MG63 (cell line): ENCODE results near the gene GJD4. TPM values are rescaled to one million over a fixed set of nuclear protein-coding genes. Genes with fewer than 3 reads are reported as not detected.

Source experiments
- DNase-seq: peaks from one replicate; pipeline ENCODE4 v3.0.0-alpha.2; 2020
- H3K27me3 ChIP-seq: fragments of 250-450 bp; sonication (Bioruptor Pico); 2 replicates; pipeline ENCODE4 v1.5.1; 2020; ENCODE audit warnings: mild to moderate bottlenecking, moderate library complexity
- H3K36me3 ChIP-seq: fragments of 250-450 bp; sonication (Bioruptor Pico); 2 replicates; pipeline ENCODE4 v1.5.1; 2020; ENCODE audit warnings: mild to moderate bottlenecking, moderate library complexity
- H3K4me3 ChIP-seq: fragments of 250-450 bp; sonication (Bioruptor Pico); 2 replicates; pipeline ENCODE4 v1.5.1; 2020; ENCODE audit warnings: mild to moderate bottlenecking, moderate library complexity
- H3K9me3 ChIP-seq: fragments of 250-450 bp; sonication (Bioruptor Pico); 2 replicates; pipeline ENCODE4 v1.5.1; 2020; ENCODE audit warnings: mild to moderate bottlenecking, moderate library complexity
- total RNA-seq: library from RNA; depleted of rRNA; stranded (reverse); fragments of >200 nt; shearing (Covaris generic); gene quantifications from 2 replicates; pipeline ENCODE4 v1.2.3, GENCODE V29; 2014; ENCODE audit warnings: low replicate concordance

GJD4 gene
- total RNA-seq, 1 experiment from 2014 or later: not detected

- Histone ChIP-seq H3K36me3 (no peaks in the 10 kb centered on the region), H3K9me3 (no peaks in the 10 kb centered on the region), H3K27me3 (no peaks in the 10 kb centered on the region), H3K4me3 (no peak overlapping the region)
- DNase-seq: no peak
These were observed 4.9 kb upstream of the GJD4 start for GRCh38 chr10:35600193-35600592.

GRCh38 chr10:35606430-35606829 lies 1.3 kb downstream of the GJD4 start:
- DNase-seq: peak; percentile 37
- Histone ChIP-seq H3K4me3 (no peak overlapping the region), H3K27me3 (no peaks in the 10 kb centered on the region), H3K36me3 (no peaks in the 10 kb centered on the region), H3K9me3 (no peaks in the 10 kb centered on the region)

GRCh38 chr10:35607475-35608327 lies 2.6 kb downstream of the GJD4 start:
- Histone ChIP-seq H3K27me3 (peaks cover 2% of the 10 kb centered on the region; the same call in 1 of the 2 replicates), H3K9me3 (no peaks in the 10 kb centered on the region), H3K4me3 (no peak overlapping the region), H3K36me3 (no peaks in the 10 kb centered on the region)
- no peak for DNase-seq

- DNase-seq: no peak
- no peaks in the 10 kb centered on the region for H3K36me3 ChIP-seq
- no peak overlapping the region for H3K4me3 ChIP-seq
- H3K9me3 ChIP-seq: no peaks in the 10 kb centered on the region
- peaks cover 2% of the 10 kb centered on the region; the same call in 1 of the 2 replicates for H3K27me3 ChIP-seq
These were observed 3.2 kb downstream of the GJD4 start for GRCh38 chr10:35608328-35608672.

GRCh38 chr10:35611750-35612149 lies 6.6 kb downstream of the GJD4 start:
- no peak for DNase-seq
- H3K4me3 ChIP-seq: no peak overlapping the region
- no peaks in the 10 kb centered on the region for H3K9me3 ChIP-seq
- peaks cover 7% of the 10 kb centered on the region; the same call in 1 of the 2 replicates for H3K27me3 ChIP-seq
- no peaks in the 10 kb centered on the region for H3K36me3 ChIP-seq

GRCh38 chr10:35612385-35613106 lies 7.4 kb downstream of the GJD4 start:
- peaks cover 7% of the 10 kb centered on the region; the same call in 1 of the 2 replicates for H3K27me3 ChIP-seq
- DNase-seq: no peak
- no peaks in the 10 kb centered on the region for H3K9me3 ChIP-seq
- H3K4me3 ChIP-seq: no peak overlapping the region
- H3K36me3 ChIP-seq: no peaks in the 10 kb centered on the region

GRCh38 chr10:35613107-35613440 lies 7.9 kb downstream of the GJD4 start:
- Histone ChIP-seq H3K36me3 (no peaks in the 10 kb centered on the region), H3K4me3 (no peak overlapping the region), H3K27me3 (peaks cover 7% of the 10 kb centered on the region; the same call in 1 of the 2 replicates), H3K9me3 (no peaks in the 10 kb centered on the region)
- DNase-seq: no peak

GRCh38 chr10:35613597-35614226 lies 8.6 kb downstream of the GJD4 start:
- DNase-seq: no peak
- H3K27me3 ChIP-seq: peaks cover 7% of the 10 kb centered on the region; the same call in 1 of the 2 replicates
- no peaks in the 10 kb centered on the region for H3K36me3 ChIP-seq
- H3K4me3 ChIP-seq: no peak overlapping the region
- H3K9me3 ChIP-seq: no peaks in the 10 kb centered on the region

GRCh38 chr10:35614312-35614711 lies 9.2 kb downstream of the GJD4 start:
- Histone ChIP-seq H3K27me3 (peaks cover 7% of the 10 kb centered on the region; the same call in 1 of the 2 replicates), H3K4me3 (no peak overlapping the region), H3K9me3 (no peaks in the 10 kb centered on the region), H3K36me3 (no peaks in the 10 kb centered on the region)
- DNase-seq: no peak

- no peak overlapping the region for H3K4me3 ChIP-seq
- no peaks in the 10 kb centered on the region for H3K9me3 ChIP-seq
- no peaks in the 10 kb centered on the region for H3K27me3 ChIP-seq
- H3K36me3 ChIP-seq: no peaks in the 10 kb centered on the region
- no peak for DNase-seq
These were observed 21.9 kb downstream of the GJD4 start for GRCh38 chr10:35626971-35627507.

- H3K27me3 ChIP-seq: no peaks in the 10 kb centered on the region
- no peak for DNase-seq
- no peaks in the 10 kb centered on the region for H3K9me3 ChIP-seq
- H3K36me3 ChIP-seq: no peaks in the 10 kb centered on the region
- H3K4me3 ChIP-seq: no peak overlapping the region
These were observed 26.3 kb downstream of the GJD4 start for GRCh38 chr10:35631404-35631803.

GRCh38 chr10:35632027-35632426 lies 26.9 kb downstream of the GJD4 start:
- Histone ChIP-seq H3K9me3 (no peaks in the 10 kb centered on the region), H3K4me3 (no peak overlapping the region), H3K27me3 (no peaks in the 10 kb centered on the region), H3K36me3 (no peaks in the 10 kb centered on the region)
- DNase-seq: no peak

- no peak for DNase-seq
- Histone ChIP-seq H3K4me3 (no peak overlapping the region), H3K36me3 (no peaks in the 10 kb centered on the region), H3K9me3 (no peaks in the 10 kb centered on the region), H3K27me3 (no peaks in the 10 kb centered on the region)
These were observed 28.2 kb downstream of the GJD4 start for GRCh38 chr10:35633006-35633980.

GRCh38 chr10:35635576-35635975 lies 30.4 kb downstream of the GJD4 start:
- H3K36me3 ChIP-seq: no peaks in the 10 kb centered on the region
- H3K27me3 ChIP-seq: no peaks in the 10 kb centered on the region; the same call in 1 of the 2 replicates
- no peak overlapping the region for H3K4me3 ChIP-seq
- H3K9me3 ChIP-seq: no peaks in the 10 kb centered on the region
- no peak for DNase-seq

- H3K27me3 ChIP-seq: no peaks in the 10 kb centered on the region; the same call in 1 of the 2 replicates
- H3K9me3 ChIP-seq: no peaks in the 10 kb centered on the region
- no peaks in the 10 kb centered on the region for H3K36me3 ChIP-seq
- DNase-seq: no peak
- H3K4me3 ChIP-seq: no peak overlapping the region
These were observed 31.8 kb downstream of the GJD4 start for GRCh38 chr10:35636956-35637355.

- DNase-seq: no peak
These were observed 32.3 kb downstream of the GJD4 start for GRCh38 chr10:35637462-35637861.

More at GRCh38 chr10:35637462-35637861, 32.3 kb downstream of the GJD4 start:
- Histone ChIP-seq H3K36me3 (no peaks in the 10 kb centered on the region), H3K9me3 (no peaks in the 10 kb centered on the region), H3K27me3 (peaks cover under 1% of the 10 kb centered on the region), H3K4me3 (no peak overlapping the region)
